ENCODE data around the gene CEMIP.

DNA sequence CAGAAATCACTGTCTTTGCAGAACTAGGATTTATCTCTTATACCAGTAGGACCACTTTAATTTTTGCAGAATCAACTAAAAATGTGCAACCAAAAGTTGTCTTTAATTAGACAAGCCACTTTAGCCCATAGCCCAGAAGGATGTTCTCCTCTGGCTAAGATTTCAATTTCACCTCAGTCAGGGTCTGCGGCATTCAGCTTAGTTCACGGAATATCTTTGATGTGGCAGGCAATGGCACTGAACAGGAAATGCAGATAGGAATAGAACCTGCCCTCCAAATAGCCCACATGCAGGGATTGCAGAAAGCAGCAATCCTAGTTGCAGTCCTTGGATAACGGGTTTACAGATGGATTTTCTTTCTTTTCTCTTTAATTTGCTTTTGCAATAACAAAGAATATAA, 109.7 kb downstream of the CEMIP start:
- TF ChIP-seq, protein P1, sequence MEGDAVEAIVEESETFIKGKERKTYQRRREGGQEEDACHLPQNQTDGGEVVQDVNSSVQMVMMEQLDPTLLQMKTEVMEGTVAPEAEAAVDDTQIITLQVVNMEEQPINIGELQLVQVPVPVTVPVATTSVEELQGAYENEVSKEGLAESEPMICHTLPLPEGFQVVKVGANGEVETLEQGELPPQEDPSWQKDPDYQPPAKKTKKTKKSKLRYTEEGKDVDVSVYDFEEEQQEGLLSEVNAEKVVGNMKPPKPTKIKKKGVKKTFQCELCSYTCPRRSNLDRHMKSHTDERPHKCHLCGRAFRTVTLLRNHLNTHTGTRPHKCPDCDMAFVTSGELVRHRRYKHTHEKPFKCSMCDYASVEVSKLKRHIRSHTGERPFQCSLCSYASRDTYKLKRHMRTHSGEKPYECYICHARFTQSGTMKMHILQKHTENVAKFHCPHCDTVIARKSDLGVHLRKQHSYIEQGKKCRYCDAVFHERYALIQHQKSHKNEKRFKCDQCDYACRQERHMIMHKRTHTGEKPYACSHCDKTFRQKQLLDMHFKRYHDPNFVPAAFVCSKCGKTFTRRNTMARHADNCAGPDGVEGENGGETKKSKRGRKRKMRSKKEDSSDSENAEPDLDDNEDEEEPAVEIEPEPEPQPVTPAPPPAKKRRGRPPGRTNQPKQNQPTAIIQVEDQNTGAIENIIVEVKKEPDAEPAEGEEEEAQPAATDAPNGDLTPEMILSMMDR (optimal IDR thresholded peaks at IDR 0.05 in 1 of 3, IDR thresholded peaks at IDR 0.05 in 1 of 3, conservative IDR thresholded peaks at IDR 0.05 in 1 of 3; ENCODE audit: extremely low read depth in 1 of 3, insufficient read depth in 2 of 3, low read length in 3 of 3): no peak
- no peak for TF ChIP-seq EZH2 (IDR thresholded peaks at IDR 0.05; ENCODE audit: low read length)

Data from keratinocyte (primary cell).